Trophoblast cell (in vitro differentiated cells and primary cell): ENCODE measurements around the gene GLT6D1.

Experiments used
- DNase-seq, 2 donors: peaks; one replicate each; pipeline ENCODE4 v3.0.0-alpha.2; 2016
- H2AFZ ChIP-seq: 2 replicates; pipeline ENCODE4 v1.6.1; 2013; ENCODE audit warnings: low read length, moderate library complexity, mild to moderate bottlenecking; ENCODE audit not compliant: insufficient read depth, poor library complexity
- H2AK5ac ChIP-seq: 2 replicates; pipeline ENCODE4 v1.6.1; 2013; ENCODE audit warnings: mild to moderate bottlenecking, low read length
- H2BK120ac ChIP-seq: 2 replicates; pipeline ENCODE4 v1.6.1; 2013; ENCODE audit warnings: low read length, mild to moderate bottlenecking, moderate library complexity; ENCODE audit not compliant: insufficient read depth, poor library complexity
- H2BK12ac ChIP-seq: 2 replicates; pipeline ENCODE4 v1.6.1; 2013; ENCODE audit warnings: mild to moderate bottlenecking, low read length, moderate library complexity
- H2BK5ac ChIP-seq: 2 replicates; pipeline ENCODE4 v1.6.1; 2013; ENCODE audit warnings: low read length, low read depth, moderate library complexity, mild to moderate bottlenecking; ENCODE audit not compliant: poor library complexity
- H3K14ac ChIP-seq: 2 replicates; pipeline ENCODE4 v1.6.1; 2013; ENCODE audit warnings: mild to moderate bottlenecking, low read length
- H3K18ac ChIP-seq: 2 replicates; pipeline ENCODE4 v1.6.1; 2013; ENCODE audit warnings: mild to moderate bottlenecking, low read length
- H3K23ac ChIP-seq: 2 replicates; pipeline ENCODE4 v1.6.1; 2013; ENCODE audit warnings: low read length
- H3K27ac ChIP-seq: 2 replicates; pipeline ENCODE4 v1.5.1; 2013; ENCODE audit warnings: low read depth, mild to moderate bottlenecking, inconsistent platforms, low read length, moderate library complexity
- H3K27me3 ChIP-seq: 2 replicates; pipeline ENCODE4 v1.6.1; 2013; ENCODE audit warnings: inconsistent platforms, mild to moderate bottlenecking, low read length, moderate library complexity; ENCODE audit not compliant: insufficient read depth
- H3K36me3 ChIP-seq, 2 experiments: 1 replicate in 1 of 2; 2 replicates in 1 of 2; pipeline ENCODE4 v1.6.1; 2013; ENCODE audit warnings: low read length in 2 of 2, mild to moderate bottlenecking in 2 of 2, moderate library complexity in 1 of 2; ENCODE audit not compliant: insufficient read depth in 2 of 2, control insufficient read depth in 1 of 2
- H3K4ac ChIP-seq: 2 replicates; pipeline ENCODE4 v1.6.1; 2013; ENCODE audit warnings: low read depth, mild to moderate bottlenecking, low read length, moderate library complexity
- H3K4me1 ChIP-seq, 2 experiments: 1 replicate in 1 of 2; 2 replicates in 1 of 2; pipeline ENCODE4 v1.6.1; 2013; ENCODE audit warnings: low read length in 2 of 2, mild to moderate bottlenecking in 2 of 2, moderate library complexity in 1 of 2; ENCODE audit not compliant: insufficient read depth in 2 of 2, control insufficient read depth in 1 of 2
- H3K4me2 ChIP-seq: 2 replicates; pipeline ENCODE4 v1.6.1; 2013; ENCODE audit warnings: inconsistent platforms, mild to moderate bottlenecking, low read length, moderate library complexity
- H3K4me3 ChIP-seq: 2 replicates; pipeline ENCODE4 v1.5.1; 2013; ENCODE audit warnings: mild to moderate bottlenecking, low read depth, low read length, inconsistent platforms
- H3K79me1 ChIP-seq: one replicate; pipeline ENCODE4 v1.6.1; 2013; ENCODE audit warnings: low read length
- H3K79me2 ChIP-seq: 2 replicates; pipeline ENCODE4 v1.6.1; 2013; ENCODE audit warnings: low read length, mild to moderate bottlenecking; ENCODE audit not compliant: control insufficient read depth, insufficient read depth, poor library complexity
- H3K9ac ChIP-seq: 2 replicates; pipeline ENCODE4 v1.6.1; 2013; ENCODE audit warnings: mild to moderate bottlenecking, low read length
- H3K9me3 ChIP-seq: 2 replicates; pipeline ENCODE4 v1.6.1; 2013; ENCODE audit warnings: low read depth, mild to moderate bottlenecking, control low read depth, inconsistent platforms, low read length; ENCODE audit not compliant: insufficient read depth
- H4K12ac ChIP-seq: 2 replicates; pipeline ENCODE4 v1.6.1; 2013; ENCODE audit warnings: low read depth, mild to moderate bottlenecking, low read length, moderate library complexity
- H4K8ac ChIP-seq: 2 replicates; pipeline ENCODE4 v1.6.1; 2013; ENCODE audit warnings: low read depth, mild to moderate bottlenecking, low read length, moderate library complexity
- H4K91ac ChIP-seq: one replicate; pipeline ENCODE4 v1.6.1; 2013; ENCODE audit warnings: low read depth, mild to moderate bottlenecking, low read length, moderate library complexity
- WGBS: extraction: QIAGEN DNeasy Blood & Tissue Kit; methylation state at CpG from one replicate; pipeline ENCODE4 v1.1.7; 2013; ENCODE audit warnings: missing lambda C conversion rate; ENCODE audit not compliant: insufficient read length, insufficient coverage; ENCODE audit errors: extremely low coverage; 5-methylcytosine and 5-hydroxymethylcytosine counted together

GLT6D1 gene

DNA sequence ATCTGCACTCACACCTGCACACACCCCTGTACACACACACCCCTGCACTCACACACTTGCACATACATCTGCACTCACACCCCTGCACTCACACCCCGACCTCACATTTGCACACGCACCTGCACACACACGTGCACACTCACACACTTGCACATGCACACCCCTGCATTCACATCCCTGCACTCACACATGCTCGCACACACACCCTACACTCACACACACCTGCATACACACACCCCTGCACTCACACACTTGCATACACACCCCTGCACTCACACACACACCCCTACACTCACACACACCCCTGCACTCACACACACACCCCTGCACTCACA, 27.5 kb downstream of the GLT6D1 start:
- WGBS, result no CpG with 5 or more reads among the region's 4 CpGs
- Histone ChIP-seq H2AFZ (no peak overlapping the region), H4K8ac (no peak overlapping the region), H3K9me3 (peaks cover 11% of the 10 kb centered on the region), H3K18ac (no peak overlapping the region), H3K36me3 (no peaks in the 10 kb centered on the region), H4K91ac (no peak overlapping the region), H2BK5ac (no peak overlapping the region), H2BK120ac (no peak overlapping the region), H3K4me2 (no peak overlapping the region), H3K4me3 (peak overlapping the region; percentile 49), H2AK5ac (no peak overlapping the region), H3K14ac (no peak overlapping the region), H3K4me1 (no peaks in the 10 kb centered on the region), H3K4ac (no peak overlapping the region), H4K12ac (no peak overlapping the region), H3K23ac (no peak overlapping the region), H3K9ac (no peak overlapping the region), H3K27me3 (no peaks in the 10 kb centered on the region), H2BK12ac (no peak overlapping the region), H3K79me2 (no peaks in the 10 kb centered on the region), H3K79me1 (no peaks in the 10 kb centered on the region), H3K27ac (no peak overlapping the region)
- no peak for DNase-seq

DNA sequence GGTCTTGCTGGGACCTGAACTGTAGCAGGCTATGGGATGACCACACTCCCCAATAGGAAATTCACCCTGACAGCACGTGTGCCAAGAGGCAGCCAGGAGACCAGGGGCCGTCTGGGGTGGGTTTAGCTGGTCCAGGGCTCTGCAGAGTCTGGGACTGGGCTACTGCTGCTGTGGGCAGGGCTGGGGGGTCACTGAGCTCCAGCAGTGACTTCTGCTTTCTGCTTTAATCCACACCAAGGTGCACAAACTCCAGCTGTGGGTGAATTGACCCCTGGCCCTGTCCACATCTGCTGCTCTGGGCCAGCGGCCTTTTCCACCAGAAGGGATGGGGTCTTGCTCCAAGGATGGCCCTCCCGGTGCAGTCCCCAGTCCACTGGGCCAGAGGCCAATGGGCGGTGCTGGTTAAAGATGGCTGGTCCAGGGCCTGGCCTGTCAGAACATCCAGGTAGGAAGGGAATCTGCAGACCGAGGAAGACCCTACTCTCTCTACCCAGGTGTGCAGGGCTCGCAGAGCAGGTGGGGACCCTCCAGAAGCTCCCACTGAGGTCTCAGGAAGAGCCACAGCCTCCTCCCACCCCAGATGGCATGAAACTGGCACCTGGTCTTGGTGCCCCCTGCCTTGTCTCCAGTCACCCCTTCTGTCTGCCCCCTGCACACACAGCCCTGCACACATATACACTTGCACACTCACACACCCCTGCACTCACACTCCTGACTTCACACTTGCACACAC, 28.0 kb downstream of the GLT6D1 start:
- no peaks in the 10 kb centered on the region for H3K79me1 ChIP-seq
- no peaks in the 10 kb centered on the region for H3K4me1 ChIP-seq
- no CpG with 5 or more reads among the region's 7 CpGs for whole genome bisulfite sequencing
- H3K18ac ChIP-seq, result no peak overlapping the region
- H3K14ac ChIP-seq, result no peak overlapping the region
- H3K4me2 ChIP-seq, result no peak overlapping the region
- no peaks in the 10 kb centered on the region for H3K27me3 ChIP-seq
- H2BK120ac ChIP-seq, result no peak overlapping the region
- no peak overlapping the region for H4K12ac ChIP-seq
- no peak overlapping the region for H2BK12ac ChIP-seq
- no peak overlapping the region for H3K9ac ChIP-seq
- no peak overlapping the region for H3K27ac ChIP-seq
- no peak overlapping the region for H4K91ac ChIP-seq
- no peak overlapping the region for H4K8ac ChIP-seq
- no peak overlapping the region for H3K4ac ChIP-seq
- no peak overlapping the region for H2BK5ac ChIP-seq
- no peaks in the 10 kb centered on the region for H3K79me2 ChIP-seq
- no peak overlapping the region for H3K4me3 ChIP-seq
- H2AFZ ChIP-seq, result no peak overlapping the region
- no peak overlapping the region for H3K23ac ChIP-seq
- H3K36me3 ChIP-seq, result no peaks in the 10 kb centered on the region
- DNase-seq, result no peak
- no peak overlapping the region for H2AK5ac ChIP-seq
- H3K9me3 ChIP-seq, result peaks cover 11% of the 10 kb centered on the region

DNA sequence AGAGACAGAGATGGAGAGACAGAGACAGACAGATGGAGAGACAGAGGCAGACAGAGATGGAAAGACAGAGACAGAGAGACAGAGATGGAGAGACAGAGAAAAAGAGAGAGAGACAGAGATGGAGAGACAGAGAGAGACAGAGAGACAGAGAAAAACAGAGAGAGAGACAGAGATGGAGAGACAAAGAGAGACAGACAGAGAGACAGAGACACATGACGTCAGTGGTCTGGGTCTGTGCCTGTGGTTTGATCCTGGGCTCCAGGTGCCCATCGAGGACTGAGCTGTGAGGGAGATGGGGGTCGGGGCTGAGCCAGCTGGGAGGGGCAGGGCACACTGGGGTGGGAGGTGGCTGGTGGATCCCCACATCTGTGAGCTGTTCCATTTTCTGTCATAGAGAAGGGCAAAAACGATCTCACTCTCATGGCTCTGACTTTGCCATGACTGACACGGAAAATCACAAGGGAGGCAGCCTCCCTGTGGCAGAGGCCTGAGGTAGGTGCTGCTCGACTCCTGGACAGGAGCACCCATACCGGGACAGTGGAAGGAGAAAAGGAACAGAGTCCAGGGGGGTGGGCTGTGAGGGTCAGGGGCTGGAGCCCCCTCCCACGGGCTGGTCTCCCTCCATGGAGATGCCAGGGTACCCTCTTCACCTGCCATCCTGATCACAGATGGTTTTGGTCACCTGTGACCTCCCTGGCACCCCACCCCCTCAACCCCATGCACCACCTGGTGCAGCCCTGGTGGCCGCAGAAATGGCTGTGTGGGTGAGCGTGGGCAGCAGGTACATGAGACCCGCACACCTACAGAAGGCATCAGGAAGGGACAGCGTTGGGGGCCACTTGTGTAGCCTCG, 28.8 kb downstream of the GLT6D1 start:
- no peak overlapping the region for H2AK5ac ChIP-seq
- H2AFZ ChIP-seq, result no peak overlapping the region
- H3K18ac ChIP-seq, result no peak overlapping the region
- H3K9me3 ChIP-seq, result peaks cover 11% of the 10 kb centered on the region
- no peak overlapping the region for H3K23ac ChIP-seq
- no peak overlapping the region for H3K14ac ChIP-seq
- no peak overlapping the region for H2BK5ac ChIP-seq
- H3K79me1 ChIP-seq, result no peaks in the 10 kb centered on the region
- H2BK12ac ChIP-seq, result no peak overlapping the region
- no peaks in the 10 kb centered on the region for H3K36me3 ChIP-seq
- H3K4ac ChIP-seq, result no peak overlapping the region
- H3K79me2 ChIP-seq, result no peaks in the 10 kb centered on the region
- no peaks in the 10 kb centered on the region for H3K4me1 ChIP-seq
- no peak for DNase-seq
- no peak overlapping the region for H2BK120ac ChIP-seq
- no peak overlapping the region for H4K8ac ChIP-seq
- no peak overlapping the region for H3K9ac ChIP-seq
- H3K27ac ChIP-seq, result no peak overlapping the region
- no peak overlapping the region for H4K91ac ChIP-seq
- H4K12ac ChIP-seq, result no peak overlapping the region
- H3K4me3 ChIP-seq, result no peak overlapping the region
- no CpG with 5 or more reads among the region's 13 CpGs for WGBS
- no peaks in the 10 kb centered on the region for H3K27me3 ChIP-seq
- no peak overlapping the region for H3K4me2 ChIP-seq

DNA sequence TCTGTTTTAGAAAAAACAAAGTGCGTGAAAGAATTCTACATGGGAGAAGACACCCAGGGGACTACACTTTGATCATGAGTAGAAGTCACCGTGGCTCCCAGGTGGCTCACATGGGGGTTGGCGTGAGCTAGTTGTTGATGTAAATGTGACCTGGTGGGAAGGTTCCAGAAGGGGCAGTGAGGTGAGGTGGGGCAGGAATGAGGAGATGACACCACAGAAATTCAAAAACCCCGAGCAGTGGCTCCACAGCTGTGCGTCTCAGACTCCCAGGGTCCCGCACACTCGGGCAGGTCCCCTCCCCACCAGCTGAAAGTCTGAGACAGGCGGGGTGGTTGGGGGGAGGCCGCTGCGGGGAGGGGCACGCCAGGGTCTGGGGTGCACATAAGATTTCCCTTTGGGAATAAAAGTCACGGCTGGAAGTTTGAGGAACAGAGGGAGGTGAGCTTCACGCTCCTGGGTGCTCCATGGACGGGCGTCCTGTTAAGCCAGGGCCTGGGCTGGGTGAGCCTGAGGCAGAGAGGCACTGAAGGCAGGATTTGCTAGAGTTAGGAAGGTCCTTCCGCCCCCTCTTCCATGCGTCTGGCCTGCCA, 29.9 kb downstream of the GLT6D1 start:
- H3K23ac ChIP-seq, result no peak overlapping the region
- no peak overlapping the region for H2BK120ac ChIP-seq
- no peak overlapping the region for H3K4me3 ChIP-seq
- H4K12ac ChIP-seq, result no peak overlapping the region
- no peak for DNase-seq
- no peak overlapping the region for H4K91ac ChIP-seq
- no peak overlapping the region for H3K4me2 ChIP-seq
- no peak overlapping the region for H3K4ac ChIP-seq
- H4K8ac ChIP-seq, result no peak overlapping the region
- H2BK12ac ChIP-seq, result no peak overlapping the region
- H3K4me1 ChIP-seq, result no peaks in the 10 kb centered on the region
- WGBS, result no CpG with 5 or more reads among the region's 17 CpGs
- no peak overlapping the region for H3K27ac ChIP-seq
- H2AK5ac ChIP-seq, result no peak overlapping the region
- no peaks in the 10 kb centered on the region for H3K36me3 ChIP-seq
- no peak overlapping the region for H3K14ac ChIP-seq
- H3K79me2 ChIP-seq, result no peaks in the 10 kb centered on the region
- no peak overlapping the region for H2BK5ac ChIP-seq
- no peaks in the 10 kb centered on the region for H3K79me1 ChIP-seq
- no peak overlapping the region for H3K9ac ChIP-seq
- H2AFZ ChIP-seq, result no peak overlapping the region
- no peak overlapping the region for H3K18ac ChIP-seq
- peaks cover 11% of the 10 kb centered on the region for H3K9me3 ChIP-seq
- H3K27me3 ChIP-seq, result no peaks in the 10 kb centered on the region
